Tibial nerve (tissue), 4 donors: ENCODE results near the gene MED9. TPM values are rescaled to one million over a fixed set of nuclear protein-coding genes. Genes with fewer than 3 reads are reported as not detected.

Experiments used
- DNase-seq, 2 donors: peaks; one replicate each; pipeline ENCODE4 v3.0.0-alpha.2; 2019; ENCODE audit warnings: low spot score in 2 of 2
- H3K27ac ChIP-seq, 4 donors: fragments of 200-600 bp; sonication (generic) in 3 of 4; one replicate each; pipeline ENCODE4 v1.5.1; 2017 to 2019; ENCODE audit warnings: mild to moderate bottlenecking in 1 of 4
- H3K27me3 ChIP-seq, 2 donors: fragments of 200-600 bp; sonication (generic) in 1 of 2; one replicate each; pipeline versions ENCODE4 v1.5.1 to v1.6.0; 2017 to 2019
- H3K36me3 ChIP-seq, 3 donors: fragments of 200-600 bp; sonication (generic); one replicate each; pipeline ENCODE4 v1.5.1; 2018 to 2019
- H3K4me1 ChIP-seq, 4 donors: fragments of 200-600 bp; sonication (generic) in 3 of 4; one replicate each; pipeline ENCODE4 v1.5.1; 2017 to 2019
- H3K4me3 ChIP-seq, 4 donors: fragments of 200-600 bp; sonication (generic) in 3 of 4; one replicate each; pipeline ENCODE4 v1.5.1; 2017 to 2019; ENCODE audit warnings: mild to moderate bottlenecking in 1 of 4, moderate library complexity in 1 of 4
- H3K9me3 ChIP-seq, 4 donors: fragments of 200-600 bp; sonication (generic) in 3 of 4; one replicate each; pipeline ENCODE4 v1.5.1; 2017 to 2019
- EP300 ChIP-seq, 2 donors: sonication (generic); formaldehyde crosslinking; IDR thresholded peaks; one replicate each; pipeline ENCODE4 v1.6.1; 2017; ENCODE audit warnings: antibody characterized with exemption in 2 of 2, mild to moderate bottlenecking in 1 of 2
- POLR2A ChIP-seq, 2 donors: fragments of 450-650 bp; IDR thresholded peaks; one replicate each; pipeline ENCODE4 v1.6.1; 2017; ENCODE audit warnings: antibody characterized with exemption in 2 of 2, mild to moderate bottlenecking in 2 of 2, moderate library complexity in 2 of 2
- WGBS, 2 donors: methylation state at CpG; one replicate each; pipeline ENCODE4 v1.1.5; 2018; 5-methylcytosine and 5-hydroxymethylcytosine counted together
- total RNA-seq, 4 donors: library from RNA; depleted of rRNA; stranded (reverse); fragments of >200 nt; gene quantifications; one replicate each; pipeline ENCODE4 v1.1.0, GENCODE V29; 2016
- TF ChIP-seq, protein P1 (sequence below), 5 experiments: fragments of 200-600 bp in 3 of 5; fragments of 450-650 bp in 2 of 5; sonication (generic) in 3 of 5; IDR thresholded peaks; one replicate each; pipeline ENCODE4 v1.5.1; 2016 to 2019; ENCODE audit warnings: antibody characterized with exemption in 5 of 5, mild to moderate bottlenecking in 3 of 5, moderate library complexity in 2 of 5

MED9 gene
- total RNA-seq, 4 donors from 2014 or later: 8.0 to 17.5 (median 13.6) TPM

DNA sequence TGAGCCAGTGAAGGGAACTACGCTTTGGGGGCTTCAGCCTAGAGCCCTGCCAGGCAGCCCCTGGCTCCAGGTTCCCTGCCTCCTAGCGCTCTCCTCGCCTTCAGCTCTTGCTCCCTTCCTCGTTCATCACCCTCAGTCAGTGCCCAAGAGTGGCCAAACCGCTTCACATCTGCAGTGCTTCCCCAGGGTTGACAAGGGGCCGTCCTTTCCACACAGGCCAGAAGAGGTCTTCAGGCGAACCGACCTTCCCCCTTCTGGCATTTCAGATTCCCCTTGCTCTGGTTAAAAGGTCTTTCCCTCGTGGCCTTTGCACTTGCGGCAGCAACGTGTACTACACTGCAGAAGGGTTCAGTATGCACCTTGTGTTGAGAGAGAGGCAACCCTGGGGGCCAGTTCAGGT lies 15.3 kb downstream of the MED9 start:
- Histone ChIP-seq H3K4me3 (no peak overlapping the region), H3K27me3 (no peaks in the 10 kb centered on the region), H3K36me3 (peaks cover 0 to 54% (median 7%) of the 10 kb centered on the region in 3 donors), H3K27ac (peak overlapping the region in 1 of 4 donors; percentile 89), H3K4me1 (peaks cover 0 to 49% (median 21%) of the 10 kb centered on the region in 4 donors), H3K9me3 (no peaks in the 10 kb centered on the region)
- WGBS, 2 donors: 69 to 74% methylated on average over 11 of the region's 11 CpGs
- TF ChIP-seq, protein P1, sequence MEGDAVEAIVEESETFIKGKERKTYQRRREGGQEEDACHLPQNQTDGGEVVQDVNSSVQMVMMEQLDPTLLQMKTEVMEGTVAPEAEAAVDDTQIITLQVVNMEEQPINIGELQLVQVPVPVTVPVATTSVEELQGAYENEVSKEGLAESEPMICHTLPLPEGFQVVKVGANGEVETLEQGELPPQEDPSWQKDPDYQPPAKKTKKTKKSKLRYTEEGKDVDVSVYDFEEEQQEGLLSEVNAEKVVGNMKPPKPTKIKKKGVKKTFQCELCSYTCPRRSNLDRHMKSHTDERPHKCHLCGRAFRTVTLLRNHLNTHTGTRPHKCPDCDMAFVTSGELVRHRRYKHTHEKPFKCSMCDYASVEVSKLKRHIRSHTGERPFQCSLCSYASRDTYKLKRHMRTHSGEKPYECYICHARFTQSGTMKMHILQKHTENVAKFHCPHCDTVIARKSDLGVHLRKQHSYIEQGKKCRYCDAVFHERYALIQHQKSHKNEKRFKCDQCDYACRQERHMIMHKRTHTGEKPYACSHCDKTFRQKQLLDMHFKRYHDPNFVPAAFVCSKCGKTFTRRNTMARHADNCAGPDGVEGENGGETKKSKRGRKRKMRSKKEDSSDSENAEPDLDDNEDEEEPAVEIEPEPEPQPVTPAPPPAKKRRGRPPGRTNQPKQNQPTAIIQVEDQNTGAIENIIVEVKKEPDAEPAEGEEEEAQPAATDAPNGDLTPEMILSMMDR (IDR thresholded peaks at IDR 0.05): peak in 1 of 5 experiments; percentile 13
- TF ChIP-seq EP300 (IDR thresholded peaks at IDR 0.05): no peak
- no peak for DNase-seq

DNA sequence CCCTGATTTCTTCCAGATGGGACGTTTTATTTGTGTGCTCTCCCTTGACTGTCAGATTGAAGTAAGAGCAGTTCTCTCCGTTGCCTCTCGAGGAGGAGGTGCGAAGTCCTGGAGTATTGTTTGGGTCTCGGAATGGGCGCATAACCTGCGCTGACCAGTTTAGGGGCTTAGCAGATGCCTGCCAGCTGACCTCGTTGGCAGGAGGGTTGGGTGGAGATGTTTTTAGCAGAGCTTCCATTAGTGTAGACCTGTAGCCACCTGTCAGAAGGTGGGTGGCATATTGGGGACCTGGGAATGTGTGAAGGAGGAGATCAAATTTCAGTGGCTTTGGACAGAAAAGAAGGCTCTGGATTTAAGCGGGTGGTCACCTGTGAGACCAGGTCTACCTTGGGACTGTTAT lies 15.8 kb downstream of the MED9 start:
- TF ChIP-seq, protein P1 (IDR thresholded peaks at IDR 0.05): no peak
- TF ChIP-seq EP300 (IDR thresholded peaks at IDR 0.05) (no peak), POLR2A (IDR thresholded peaks at IDR 0.05) (no peak)
- no peak for DNase-seq
- H3K36me3 ChIP-seq: peaks cover 0 to 49% (median 7%) of the 10 kb centered on the region in 3 donors
- H3K4me3 ChIP-seq: no peak overlapping the region
- peaks cover 0 to 53% (median 22%) of the 10 kb centered on the region in 4 donors for H3K4me1 ChIP-seq
- no peaks in the 10 kb centered on the region for H3K27me3 ChIP-seq
- 77 to 81% methylated on average over 9 of the region's 9 CpGs for WGBS, 2 donors
- H3K9me3 ChIP-seq: no peaks in the 10 kb centered on the region
- H3K27ac ChIP-seq: peak overlapping the region in 2 of 4 donors; percentile 39 to 89

DNA sequence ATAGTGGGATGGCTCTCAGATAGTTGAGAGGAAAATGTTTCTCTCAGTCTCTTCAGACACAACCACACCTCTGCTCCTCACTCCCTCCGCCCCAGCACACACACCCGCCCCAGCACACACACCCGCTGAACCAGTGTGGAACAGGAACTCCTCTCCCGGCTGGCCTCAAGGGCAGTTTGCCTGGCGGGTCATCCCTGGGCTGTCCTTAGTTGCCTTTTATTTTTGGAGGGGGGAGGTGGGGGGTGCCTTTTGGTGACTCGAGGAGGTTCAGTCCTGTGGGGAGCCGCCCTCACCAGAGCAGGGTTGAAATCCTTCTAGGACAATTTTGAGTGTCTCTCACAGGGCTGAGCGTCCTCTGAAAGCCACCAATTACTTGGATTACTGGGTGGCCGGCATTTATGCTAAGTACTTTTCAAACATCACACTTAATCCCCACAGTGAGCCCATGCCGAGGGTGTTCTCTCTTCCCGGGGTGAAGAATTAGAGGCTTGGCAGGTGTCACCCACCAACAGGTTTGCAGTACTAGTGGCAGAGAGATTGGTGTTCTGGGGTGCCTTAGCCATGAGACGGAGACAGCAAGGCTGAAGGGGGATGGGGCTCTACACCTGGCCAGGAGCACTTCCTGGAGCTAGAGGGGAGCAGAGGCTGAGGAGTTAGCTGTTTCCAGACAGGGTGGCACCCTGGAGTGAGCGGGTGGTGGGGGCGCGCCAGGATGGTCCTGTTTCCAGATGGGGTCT lies 16.6 kb downstream of the MED9 start:
- 64 to 67% methylated on average over 12 to 14 of the region's 15 CpGs for WGBS, 2 donors
- H3K27ac ChIP-seq: peak overlapping the region in 3 of 4 donors; percentile 43 to 89 (median 88)
- H3K4me1 ChIP-seq: peaks cover 0 to 53% (median 22%) of the 10 kb centered on the region in 4 donors
- no peaks in the 10 kb centered on the region for H3K9me3 ChIP-seq
- H3K27me3 ChIP-seq: no peaks in the 10 kb centered on the region
- H3K36me3 ChIP-seq: peaks cover 0 to 40% (median 7%) of the 10 kb centered on the region in 3 donors
- TF ChIP-seq EP300 (IDR thresholded peaks at IDR 0.05) (no peak), POLR2A (IDR thresholded peaks at IDR 0.05) (no peak)
- TF ChIP-seq, protein P1 (IDR thresholded peaks at IDR 0.05): no peak
- H3K4me3 ChIP-seq: peak overlapping the region in 1 of 4 donors; percentile 66
- no peak for DNase-seq

DNA sequence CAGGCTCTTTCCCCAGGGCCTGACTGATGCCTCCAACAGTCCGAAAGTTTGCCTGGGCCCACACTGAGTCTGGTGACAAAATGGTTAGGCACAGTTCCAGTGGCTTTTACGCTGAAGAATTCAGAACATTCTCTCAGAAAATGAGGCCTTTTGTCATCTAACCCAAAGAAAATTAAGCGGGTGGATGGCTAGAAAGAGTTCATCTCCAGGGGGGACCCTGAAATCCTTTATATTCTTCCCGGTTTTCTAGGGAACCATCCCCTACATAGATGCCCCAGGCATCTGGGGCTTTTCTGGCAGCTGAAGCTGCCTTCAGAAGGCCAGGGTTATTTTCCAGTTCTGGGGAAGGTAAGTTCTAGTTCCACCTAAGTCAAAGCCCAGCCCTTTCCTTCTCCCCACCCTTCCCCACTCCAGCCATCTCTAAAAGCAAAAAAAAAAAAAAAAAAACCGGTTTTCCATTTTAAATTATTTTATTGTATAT lies 17.2 kb downstream of the MED9 start:
- Histone ChIP-seq H3K4me1 (peaks cover 0 to 53% (median 22%) of the 10 kb centered on the region in 4 donors), H3K36me3 (peaks cover 0 to 34% (median 7%) of the 10 kb centered on the region in 3 donors), H3K27ac (peak overlapping the region in 3 of 4 donors; percentile 43 to 89 (median 88)), H3K4me3 (peak overlapping the region in 2 of 4 donors; percentile 66), H3K27me3 (no peaks in the 10 kb centered on the region), H3K9me3 (no peaks in the 10 kb centered on the region)
- DNase-seq: no peak
- WGBS, 2 donors: 41 to 47% methylated on average over 5 of the region's 5 CpGs
- no peak for TF ChIP-seq POLR2A (IDR thresholded peaks at IDR 0.05)
- TF ChIP-seq EP300 (IDR thresholded peaks at IDR 0.05): peak in 1 of 2 donors; percentile 28

DNA sequence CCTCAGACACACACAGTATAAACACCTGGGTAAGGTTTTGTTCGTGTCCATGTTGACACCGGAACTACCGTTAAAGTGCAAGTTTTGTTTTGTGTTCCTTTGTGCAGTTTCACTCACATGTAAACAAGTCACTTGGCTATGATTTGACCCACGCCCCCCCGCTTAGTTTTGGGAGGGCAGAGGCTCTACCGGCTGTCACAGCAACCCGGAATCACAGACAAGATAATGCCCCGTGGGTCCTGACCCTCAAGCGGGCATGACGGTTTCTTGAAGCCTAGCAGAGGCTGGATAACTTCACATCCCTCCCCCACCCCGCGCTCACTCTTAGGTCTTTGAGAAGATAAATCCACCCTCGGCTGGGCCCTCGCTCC lies 17.7 kb downstream of the MED9 start:
- 30 to 48% methylated on average over 13 to 14 of the region's 14 CpGs for WGBS, 2 donors
- peak overlapping the region; percentile 57 to 74 (median 66) for H3K4me3 ChIP-seq

More for the DNA sequence above, 17.7 kb downstream of the MED9 start:
- no peaks in the 10 kb centered on the region for H3K9me3 ChIP-seq
- H3K27me3 ChIP-seq: no peaks in the 10 kb centered on the region
- peak overlapping the region; percentile 80 to 89 (median 86) for H3K27ac ChIP-seq
- peak in 1 of 2 donors; percentile 29 for DNase-seq
- peak in 1 of 2 donors; percentile 6 for TF ChIP-seq POLR2A (IDR thresholded peaks at IDR 0.05)
- no peak for TF ChIP-seq EP300 (IDR thresholded peaks at IDR 0.05)
- TF ChIP-seq, protein P1 (IDR thresholded peaks at IDR 0.05): no peak
- peaks cover 0 to 33% (median 7%) of the 10 kb centered on the region in 3 donors for H3K36me3 ChIP-seq
- H3K4me1 ChIP-seq: peaks cover 0 to 53% (median 22%) of the 10 kb centered on the region in 4 donors
